HEK293 (cell line): Measurements from ENCODE around the gene PNLDC1.

Experiments used
- CTCF ChIP-seq: fragments of 450-650 bp; formaldehyde crosslinking; IDR thresholded peaks from 2 replicates; pipeline ENCODE4 v1.5.1; 2016; ENCODE audit warnings: missing biosample characterization, missing genetic modification characterization
- MYNN ChIP-seq: fragments of 450-650 bp; formaldehyde crosslinking; IDR thresholded peaks from 2 replicates; pipeline ENCODE4 v1.5.1; 2016; ENCODE audit warnings: missing biosample characterization, missing genetic modification characterization, borderline replicate concordance
- SP2 ChIP-seq: fragments of 450-650 bp; formaldehyde crosslinking; IDR thresholded peaks from 2 replicates; pipeline ENCODE4 v1.5.1; 2016; ENCODE audit warnings: missing biosample characterization, missing genetic modification characterization
- TRIM28 ChIP-seq: IDR thresholded peaks from 2 replicates; pipeline ENCODE4 v1.6.1; 2011; ENCODE audit warnings: low read length, control low read depth, borderline replicate concordance
- YY1 ChIP-seq: fragments of 450-650 bp; formaldehyde crosslinking; IDR thresholded peaks from 2 replicates; pipeline ENCODE4 v1.5.1; 2018; ENCODE audit warnings: missing biosample characterization, missing genetic modification characterization
- ZBTB1 ChIP-seq: fragments of 450-650 bp; formaldehyde crosslinking; IDR thresholded peaks from 2 replicates; pipeline ENCODE4 v1.5.1; 2016; ENCODE audit warnings: missing biosample characterization, missing genetic modification characterization
- ZEB2 ChIP-seq: fragments of 450-650 bp; formaldehyde crosslinking; IDR thresholded peaks from 2 replicates; pipeline ENCODE4 v1.5.1; 2016; ENCODE audit warnings: missing biosample characterization, missing genetic modification characterization
- ZFP69B ChIP-seq: fragments of 450-650 bp; formaldehyde crosslinking; IDR thresholded peaks from 2 replicates; pipeline ENCODE4 v1.5.1; 2016; ENCODE audit warnings: missing biosample characterization, missing genetic modification characterization
- ZNF274 ChIP-seq, 2 experiments: fragments of 200-500 bp in 1 of 2; fragments of 450-650 bp in 1 of 2; sonication (Bioruptor generic) in 1 of 2; formaldehyde crosslinking in 1 of 2; IDR thresholded peaks; 2 replicates each; pipeline versions ENCODE4 v1.5.1 to v1.6.1; 2014 to 2016; ENCODE audit warnings: borderline replicate concordance in 1 of 2, inconsistent platforms in 1 of 2, low read length in 1 of 2, missing biosample characterization in 1 of 2, missing genetic modification characterization in 1 of 2
- ZNF311 ChIP-seq: fragments of 450-650 bp; formaldehyde crosslinking; IDR thresholded peaks from 2 replicates; pipeline ENCODE4 v1.5.1; 2017; ENCODE audit warnings: missing biosample characterization, missing genetic modification characterization, borderline replicate concordance
- ZNF48 ChIP-seq: fragments of 450-650 bp; formaldehyde crosslinking; IDR thresholded peaks from 2 replicates; pipeline ENCODE4 v1.5.1; 2016; ENCODE audit warnings: missing biosample characterization, missing genetic modification characterization
- TF ChIP-seq, protein P1 (sequence below): fragments of 450-650 bp; formaldehyde crosslinking; IDR thresholded peaks from 2 replicates; pipeline ENCODE4 v1.5.1; 2016; ENCODE audit warnings: missing biosample characterization, missing genetic modification characterization
- TF ChIP-seq, protein P2 (sequence below): fragments of 450-650 bp; formaldehyde crosslinking; IDR thresholded peaks from 2 replicates; pipeline ENCODE4 v1.5.1; 2016; ENCODE audit warnings: missing biosample characterization, missing genetic modification characterization

DNA sequence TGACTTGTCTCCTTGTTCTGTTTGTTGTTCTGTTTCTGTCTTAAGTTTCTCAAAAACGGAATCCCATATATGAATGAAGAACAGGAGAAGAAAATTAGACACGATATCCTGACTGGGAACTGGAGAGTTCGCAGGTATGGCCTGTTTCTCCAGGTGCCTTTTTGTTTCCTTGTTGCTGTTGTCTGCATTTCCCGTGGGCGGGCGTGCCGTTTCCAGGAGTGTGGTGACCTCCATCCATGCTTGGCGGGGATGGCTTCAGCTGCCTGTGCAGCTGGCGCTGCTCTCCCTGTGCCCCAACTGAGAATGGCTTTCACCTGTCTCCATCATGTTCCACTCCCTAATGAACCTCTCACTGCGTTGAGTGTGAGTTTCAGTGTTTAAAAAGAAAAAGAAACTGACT is 4.4 kb downstream of the PNLDC1 start:
- TF ChIP-seq MYNN (tag by site-specific recombination) (no peak), ZNF311 (tag by site-specific recombination) (no peak), ZEB2 (no peak), ZFP69B (tag by site-specific recombination) (no peak), YY1 (tag by site-specific recombination) (no peak), ZNF274 (IDR thresholded peaks at IDR 0.05; ENCODE audit: low read length) (no peak), ZNF274 (tag by site-specific recombination; IDR thresholded peaks at IDR 0.05; ENCODE audit: borderline replicate concordance) (no peak), ZNF48 (tag by site-specific recombination) (no peak), TRIM28 (no peak), CTCF (tag by site-specific recombination) (no peak), ZBTB1 (tag by site-specific recombination) (no peak), SP2 (tag by site-specific recombination) (no peak)
- TF ChIP-seq, protein P1, sequence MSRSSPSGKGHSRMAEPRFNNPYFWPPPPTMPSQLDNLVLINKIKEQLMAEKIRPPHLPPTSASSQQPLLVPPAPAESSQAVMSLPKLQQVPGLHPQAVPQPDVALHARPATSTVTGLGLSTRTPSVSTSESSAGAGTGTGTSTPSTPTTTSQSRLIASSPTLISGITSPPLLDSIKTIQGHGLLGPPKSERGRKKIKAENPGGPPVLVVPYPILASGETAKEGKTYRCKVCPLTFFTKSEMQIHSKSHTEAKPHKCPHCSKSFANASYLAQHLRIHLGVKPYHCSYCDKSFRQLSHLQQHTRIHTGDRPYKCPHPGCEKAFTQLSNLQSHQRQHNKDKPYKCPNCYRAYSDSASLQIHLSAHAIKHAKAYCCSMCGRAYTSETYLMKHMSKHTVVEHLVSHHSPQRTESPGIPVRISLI (tag by site-specific recombination) = no peak
- TF ChIP-seq, protein P2, sequence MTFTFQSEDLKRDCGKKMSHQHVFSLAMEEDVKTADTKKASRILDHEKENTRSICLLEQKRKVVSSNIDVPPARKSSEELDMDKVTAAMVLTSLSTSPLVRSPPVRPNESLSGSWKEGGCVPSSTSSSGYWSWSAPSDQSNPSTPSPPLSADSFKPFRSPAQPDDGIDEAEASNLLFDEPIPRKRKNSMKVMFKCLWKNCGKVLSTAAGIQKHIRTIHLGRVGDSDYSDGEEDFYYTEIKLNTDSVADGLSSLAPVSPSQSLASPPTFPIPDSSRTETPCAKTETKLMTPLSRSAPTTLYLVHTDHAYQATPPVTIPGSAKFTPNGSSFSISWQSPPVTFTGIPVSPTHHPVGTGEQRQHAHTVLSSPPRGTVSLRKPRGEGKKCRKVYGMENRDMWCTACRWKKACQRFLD = no peak
